Mucosa of descending colon (tissue), 3 donors: ENCODE results near the gene CMBL. TPM values are rescaled to one million over a fixed set of nuclear protein-coding genes. Genes with fewer than 3 reads are reported as not detected.

Experiments
- ATAC-seq: fragments of 200-7000 bp; cut with Tn5 transposase; one replicate; pipeline ENCODE4 v1.9.1; 2020; ENCODE audit warnings: mild to moderate bottlenecking, moderate library complexity
- DNase-seq, 3 donors: peaks; one replicate each; pipeline ENCODE4 v3.0.0-alpha.2; 2020
- H3K36me3 ChIP-seq: fragments of 200-600 bp; one replicate; pipeline ENCODE4 v1.8.0; 2021; ENCODE audit warnings: low read depth, mild to moderate bottlenecking
- H3K4me1 ChIP-seq: fragments of 200-600 bp; one replicate; pipeline ENCODE4 v1.8.0; 2021; ENCODE audit warnings: low read depth, mild to moderate bottlenecking
- H3K4me3 ChIP-seq: fragments of 200-600 bp; one replicate; pipeline ENCODE4 v1.8.0; 2021; ENCODE audit warnings: mild to moderate bottlenecking
- H3K9me3 ChIP-seq: fragments of 200-600 bp; one replicate; pipeline ENCODE4 v1.8.0; 2021; ENCODE audit warnings: mild to moderate bottlenecking
- intact Hi-C, 2 donors: fragments of 100-400 bp; cut with DNase I in 1 of 2; cut with micrococcal nuclease in 1 of 2; formaldehyde crosslinking; loops; one replicate each; pipeline versions ENCODE4 v1.11.0 to v1.11.1; 2022; cut with DNase I, micrococcal nuclease
- total RNA-seq, 3 donors: library from RNA; stranded (reverse); fragmentation: NEBNext Ultra II Directional in 2 of 3; extraction: Animal tissue kit (Norgen Biotek cat#: 25700) in 2 of 3; gene quantifications; one replicate each; pipeline versions ENCODE4 v1.2.1 to v1.2.4, GENCODE V29; 2021 to 2023
- TF ChIP-seq, protein P1 (sequence below): fragments of 200-600 bp; IDR thresholded peaks from one replicate; pipeline ENCODE4 v1.8.0; 2022; ENCODE audit warnings: antibody characterized with exemption, mild to moderate bottlenecking
- donor health status: DM: no; HTN: no; CAD: no; lungs with moderate emphysema.
- donor health status: DM: no; HTN: no; CAD: no.
- donor health status: DM: no; HTN: yes; CAD: no.

CMBL gene
- total RNA-seq, 3 donors from 2014 or later: 81.4 to 210 (median 97.9) TPM

- H3K4me3 ChIP-seq: no peak overlapping the region
- intact Hi-C loops: no loop called here
- H3K9me3 ChIP-seq: no peaks in the 10 kb centered on the region
- ATAC-seq (no peak), DNase-seq (no peak)
- H3K4me1 ChIP-seq: peaks cover 11% of the 10 kb centered on the region
- H3K36me3 ChIP-seq: no peaks in the 10 kb centered on the region
- TF ChIP-seq, protein P1, sequence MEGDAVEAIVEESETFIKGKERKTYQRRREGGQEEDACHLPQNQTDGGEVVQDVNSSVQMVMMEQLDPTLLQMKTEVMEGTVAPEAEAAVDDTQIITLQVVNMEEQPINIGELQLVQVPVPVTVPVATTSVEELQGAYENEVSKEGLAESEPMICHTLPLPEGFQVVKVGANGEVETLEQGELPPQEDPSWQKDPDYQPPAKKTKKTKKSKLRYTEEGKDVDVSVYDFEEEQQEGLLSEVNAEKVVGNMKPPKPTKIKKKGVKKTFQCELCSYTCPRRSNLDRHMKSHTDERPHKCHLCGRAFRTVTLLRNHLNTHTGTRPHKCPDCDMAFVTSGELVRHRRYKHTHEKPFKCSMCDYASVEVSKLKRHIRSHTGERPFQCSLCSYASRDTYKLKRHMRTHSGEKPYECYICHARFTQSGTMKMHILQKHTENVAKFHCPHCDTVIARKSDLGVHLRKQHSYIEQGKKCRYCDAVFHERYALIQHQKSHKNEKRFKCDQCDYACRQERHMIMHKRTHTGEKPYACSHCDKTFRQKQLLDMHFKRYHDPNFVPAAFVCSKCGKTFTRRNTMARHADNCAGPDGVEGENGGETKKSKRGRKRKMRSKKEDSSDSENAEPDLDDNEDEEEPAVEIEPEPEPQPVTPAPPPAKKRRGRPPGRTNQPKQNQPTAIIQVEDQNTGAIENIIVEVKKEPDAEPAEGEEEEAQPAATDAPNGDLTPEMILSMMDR: no peak
Measured at GRCh38 chr5:10293907-10294662, 13.6 kb downstream of the CMBL start.

DNA sequence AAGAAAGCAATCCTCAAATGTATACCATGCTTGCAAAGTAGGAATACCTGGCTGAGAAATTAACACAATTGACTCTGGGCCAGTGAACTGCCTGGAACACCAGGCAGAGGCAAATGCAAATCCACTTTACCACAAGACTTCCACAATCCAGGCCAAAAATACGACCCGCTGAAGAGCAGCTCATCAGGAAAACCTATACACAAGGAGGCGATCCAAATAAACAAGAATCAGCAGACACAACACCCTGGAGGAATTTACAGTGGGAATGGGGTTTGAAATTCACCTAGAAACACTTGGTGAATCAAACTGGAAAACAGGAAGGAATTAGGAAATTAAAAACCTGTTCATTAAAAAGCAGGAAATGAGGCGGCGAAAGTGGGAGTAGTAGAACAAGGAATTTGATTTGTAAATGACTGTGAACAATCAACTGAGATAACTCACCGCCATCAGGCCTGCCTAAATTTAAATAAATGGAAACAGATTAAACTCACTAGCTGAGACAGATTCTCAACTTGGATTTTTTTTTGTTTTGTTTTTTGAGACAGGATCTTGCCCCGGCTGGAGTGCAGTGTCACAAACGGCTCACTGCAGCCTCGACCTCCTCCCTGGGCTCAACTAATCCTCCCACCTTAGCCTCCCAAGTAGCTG is 15.9 kb downstream of the CMBL start:
- H3K4me1 ChIP-seq: peaks cover 27% of the 10 kb centered on the region
- intact Hi-C loops: no loop called here
- no peak overlapping the region for H3K4me3 ChIP-seq
- no peak for DNase-seq
- H3K9me3 ChIP-seq: no peaks in the 10 kb centered on the region
- TF ChIP-seq, protein P1: no peak
- no peaks in the 10 kb centered on the region for H3K36me3 ChIP-seq
- ATAC-seq: no peak

DNA sequence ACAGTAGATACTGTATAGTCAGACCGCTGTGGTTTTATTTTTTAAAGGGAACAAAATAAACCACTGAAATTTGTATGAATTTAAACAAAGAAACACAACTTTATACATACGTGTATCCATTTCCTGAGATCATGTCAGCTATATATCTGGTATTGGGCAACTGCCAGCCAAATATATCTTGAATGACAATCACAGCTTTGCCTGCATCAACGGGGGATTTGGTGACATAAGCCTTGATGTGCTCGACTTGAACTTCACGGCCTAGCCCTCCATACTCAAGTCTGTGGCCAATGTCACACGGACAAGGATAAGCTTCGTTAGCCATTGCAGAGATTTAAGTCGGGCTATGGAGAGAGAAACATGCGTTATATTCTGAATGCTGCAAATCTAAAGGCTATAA is 17.3 kb downstream of the CMBL start:
- intact Hi-C loops: no loop called here
- no peaks in the 10 kb centered on the region for H3K36me3 ChIP-seq
- H3K9me3 ChIP-seq: no peaks in the 10 kb centered on the region
- TF ChIP-seq, protein P1: no peak
- ATAC-seq (no peak), DNase-seq (no peak)
- peaks cover 24% of the 10 kb centered on the region for H3K4me1 ChIP-seq
- H3K4me3 ChIP-seq: no peak overlapping the region

- Histone ChIP-seq H3K4me1 (peaks cover 24% of the 10 kb centered on the region), H3K4me3 (no peak overlapping the region), H3K9me3 (no peaks in the 10 kb centered on the region), H3K36me3 (no peaks in the 10 kb centered on the region)
- DNase-seq (no peak), ATAC-seq (no peak)
- intact Hi-C loops: loop anchor here (10.0 kb wide), 2 partner anchors 75 to 335 kb away; no protein-coding TSS in a partner anchor
- TF ChIP-seq, protein P1: no peak
Measured at GRCh38 chr5:10289991-10290390, 17.7 kb downstream of the CMBL start.

- ATAC-seq (peak; percentile 93), DNase-seq (peak; percentile 65 to 82 (median 67))
- intact Hi-C loops: loop anchor here (10.0 kb wide), 2 partner anchors 75 to 335 kb away; no protein-coding TSS in a partner anchor
- Histone ChIP-seq H3K9me3 (no peaks in the 10 kb centered on the region), H3K4me3 (no peak overlapping the region), H3K36me3 (no peaks in the 10 kb centered on the region), H3K4me1 (peaks cover 24% of the 10 kb centered on the region)
- TF ChIP-seq, protein P1: no peak
Measured at GRCh38 chr5:10289353-10289752, 18.3 kb downstream of the CMBL start.
